ENCODE results near the gene NECAB2. TPM values are rescaled to one million over a fixed set of nuclear protein-coding genes. Genes with fewer than 3 reads are reported as not detected.

NECAB2 gene
- total RNA-seq, 1 donor from 2014 or later, result 0.40 TPM

DNA sequence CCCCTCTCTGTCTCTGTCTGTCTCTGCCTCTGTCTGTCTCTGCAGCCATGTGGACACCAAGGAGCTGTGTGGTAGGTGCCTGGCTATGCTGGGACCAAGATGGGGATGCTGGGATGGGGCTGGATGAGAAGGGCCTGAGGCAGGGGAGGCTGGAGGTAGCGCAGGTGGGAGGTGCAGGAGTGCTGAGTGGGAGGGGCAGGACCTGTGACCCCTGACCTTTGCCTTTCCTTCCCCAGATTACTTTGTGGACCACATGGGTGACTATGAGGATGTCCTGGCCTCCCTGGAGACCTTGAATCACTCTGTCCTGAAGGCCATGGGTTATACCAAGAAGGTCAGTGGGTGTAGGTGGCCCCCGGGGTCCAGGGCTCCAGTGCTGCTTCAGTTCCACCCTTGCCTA is 12.8 kb downstream of the NECAB2 start:
- Mint-ChIP-seq H3K4me3 (ENCODE audit: unreplicated experiment) (no peak overlapping the region), H3K4me1 (ENCODE audit: low read depth) (peaks cover 6% of the 10 kb centered on the region), H3K27me3 (ENCODE audit: low read depth) (peaks cover 6% of the 10 kb centered on the region), H3K9me3 (ENCODE audit: low read depth) (peaks cover 23% of the 10 kb centered on the region), H3K27ac (ENCODE audit: unreplicated experiment) (no peak overlapping the region), H3K36me3 (ENCODE audit: low read depth) (peaks cover 5% of the 10 kb centered on the region)
- no peak for DNase-seq (ENCODE audit: low spot score)
- TF ChIP-seq, protein P1, sequence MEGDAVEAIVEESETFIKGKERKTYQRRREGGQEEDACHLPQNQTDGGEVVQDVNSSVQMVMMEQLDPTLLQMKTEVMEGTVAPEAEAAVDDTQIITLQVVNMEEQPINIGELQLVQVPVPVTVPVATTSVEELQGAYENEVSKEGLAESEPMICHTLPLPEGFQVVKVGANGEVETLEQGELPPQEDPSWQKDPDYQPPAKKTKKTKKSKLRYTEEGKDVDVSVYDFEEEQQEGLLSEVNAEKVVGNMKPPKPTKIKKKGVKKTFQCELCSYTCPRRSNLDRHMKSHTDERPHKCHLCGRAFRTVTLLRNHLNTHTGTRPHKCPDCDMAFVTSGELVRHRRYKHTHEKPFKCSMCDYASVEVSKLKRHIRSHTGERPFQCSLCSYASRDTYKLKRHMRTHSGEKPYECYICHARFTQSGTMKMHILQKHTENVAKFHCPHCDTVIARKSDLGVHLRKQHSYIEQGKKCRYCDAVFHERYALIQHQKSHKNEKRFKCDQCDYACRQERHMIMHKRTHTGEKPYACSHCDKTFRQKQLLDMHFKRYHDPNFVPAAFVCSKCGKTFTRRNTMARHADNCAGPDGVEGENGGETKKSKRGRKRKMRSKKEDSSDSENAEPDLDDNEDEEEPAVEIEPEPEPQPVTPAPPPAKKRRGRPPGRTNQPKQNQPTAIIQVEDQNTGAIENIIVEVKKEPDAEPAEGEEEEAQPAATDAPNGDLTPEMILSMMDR (IDR thresholded peaks at IDR 0.05), result no peak

DNA sequence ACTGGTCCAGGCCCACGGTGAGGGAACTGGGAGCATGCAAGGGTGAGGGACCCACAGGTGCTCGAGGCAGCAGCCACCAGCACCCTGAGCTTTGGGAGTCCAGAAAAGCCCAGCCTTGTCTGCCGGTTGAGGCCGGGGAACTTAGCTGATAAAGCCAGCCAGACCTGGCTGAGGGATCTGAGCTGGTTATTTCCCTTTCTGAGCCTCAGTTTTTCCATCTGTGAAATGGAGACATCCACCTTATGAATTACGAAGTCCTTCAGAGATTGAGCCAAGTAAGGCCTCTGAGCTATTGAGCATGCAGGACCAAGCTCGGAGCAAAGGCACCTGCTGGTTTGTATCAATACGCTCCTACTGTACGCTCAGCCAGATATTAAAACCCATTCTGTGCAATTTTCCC is 13.8 kb downstream of the NECAB2 start:
- Mint-ChIP-seq H3K4me3 (ENCODE audit: unreplicated experiment) (no peak overlapping the region), H3K9me3 (ENCODE audit: low read depth) (peaks cover 23% of the 10 kb centered on the region), H3K4me1 (ENCODE audit: low read depth) (peaks cover 6% of the 10 kb centered on the region), H3K36me3 (ENCODE audit: low read depth) (peaks cover 5% of the 10 kb centered on the region), H3K27ac (ENCODE audit: unreplicated experiment) (no peak overlapping the region), H3K27me3 (ENCODE audit: low read depth) (peaks cover 4% of the 10 kb centered on the region)
- TF ChIP-seq, protein P1 (IDR thresholded peaks at IDR 0.05), result no peak
- no peak for DNase-seq (ENCODE audit: low spot score)

DNA sequence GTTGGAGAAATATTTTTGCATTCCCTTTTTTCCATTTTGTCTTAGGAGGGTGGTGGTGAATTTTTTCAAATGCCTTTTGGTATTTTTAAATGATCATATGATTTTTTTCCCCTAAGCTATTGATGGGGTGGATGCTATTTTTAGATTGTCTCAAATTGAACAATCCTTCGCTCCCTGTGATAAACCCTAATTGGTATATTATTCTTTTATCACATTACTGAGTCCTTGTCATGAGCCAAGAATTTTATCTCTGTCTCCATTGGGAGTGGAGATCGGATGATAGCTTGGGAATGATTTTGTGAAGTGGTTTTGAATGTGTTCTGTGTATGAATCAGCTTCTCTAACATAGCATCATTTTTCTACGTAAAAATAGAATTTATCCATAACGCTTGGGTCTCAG is 15.4 kb downstream of the NECAB2 start:
- peaks cover 7% of the 10 kb centered on the region for H3K27me3 Mint-ChIP-seq (ENCODE audit: low read depth)
- TF ChIP-seq, protein P1 (IDR thresholded peaks at IDR 0.05), result no peak
- H3K4me1 Mint-ChIP-seq (ENCODE audit: low read depth), result peaks cover 6% of the 10 kb centered on the region
- no peak overlapping the region for H3K27ac Mint-ChIP-seq (ENCODE audit: unreplicated experiment)
- H3K4me3 Mint-ChIP-seq (ENCODE audit: unreplicated experiment), result no peak overlapping the region
- H3K9me3 Mint-ChIP-seq (ENCODE audit: low read depth), result peaks cover 13% of the 10 kb centered on the region
- H3K36me3 Mint-ChIP-seq (ENCODE audit: low read depth), result peaks cover 5% of the 10 kb centered on the region
- DNase-seq (ENCODE audit: low spot score), result no peak

DNA sequence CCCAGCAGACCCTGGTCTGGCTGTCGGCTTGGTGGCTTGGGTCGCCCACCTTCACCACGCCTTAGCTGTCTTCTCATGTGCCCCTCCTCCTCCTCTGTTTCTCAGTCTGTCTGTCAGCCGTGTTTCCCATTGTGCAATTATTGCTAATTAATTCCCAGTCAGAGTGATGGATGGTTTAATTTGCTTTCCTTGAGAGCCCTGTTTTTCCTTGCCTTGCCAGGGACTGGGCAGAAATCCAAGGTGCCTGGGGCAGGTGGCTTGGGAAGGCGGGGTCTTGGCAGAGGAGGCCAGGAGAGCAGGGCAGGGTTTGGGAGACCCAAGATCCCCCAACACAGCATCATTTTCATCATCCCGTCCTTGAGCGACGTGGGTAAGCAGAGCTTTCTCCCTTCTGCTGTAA is 21.3 kb downstream of the NECAB2 start:
- H3K27ac Mint-ChIP-seq (ENCODE audit: unreplicated experiment), result no peak overlapping the region
- H3K9me3 Mint-ChIP-seq (ENCODE audit: low read depth), result no peaks in the 10 kb centered on the region
- TF ChIP-seq, protein P1 (IDR thresholded peaks at IDR 0.05), result no peak
- H3K36me3 Mint-ChIP-seq (ENCODE audit: low read depth), result no peaks in the 10 kb centered on the region
- peaks cover 10% of the 10 kb centered on the region for H3K4me1 Mint-ChIP-seq (ENCODE audit: low read depth)
- H3K27me3 Mint-ChIP-seq (ENCODE audit: low read depth), result peaks cover 25% of the 10 kb centered on the region
- DNase-seq (ENCODE audit: low spot score), result no peak
- H3K4me3 Mint-ChIP-seq (ENCODE audit: unreplicated experiment), result no peak overlapping the region

DNA sequence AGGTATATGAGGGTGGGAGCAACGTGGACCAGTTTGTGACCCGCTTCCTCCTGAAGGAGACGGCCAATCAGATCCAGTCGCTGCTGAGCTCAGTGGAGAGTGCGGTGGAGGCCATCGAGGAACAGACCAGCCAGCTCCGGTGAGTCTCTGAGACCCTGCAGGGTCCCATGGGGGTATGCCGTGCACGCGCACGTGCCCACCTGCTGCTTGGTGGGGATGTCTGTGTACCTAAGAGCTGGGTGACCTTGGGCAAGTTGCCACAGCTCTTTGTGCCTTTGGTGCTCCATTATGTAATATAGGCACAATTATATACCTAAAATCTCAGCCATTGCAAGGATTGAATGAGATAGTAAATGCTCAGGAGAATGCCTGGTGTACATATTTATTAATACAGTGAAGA is 22.4 kb downstream of the NECAB2 start:
- Mint-ChIP-seq H3K9me3 (ENCODE audit: low read depth) (no peaks in the 10 kb centered on the region), H3K36me3 (ENCODE audit: low read depth) (no peaks in the 10 kb centered on the region), H3K27ac (ENCODE audit: unreplicated experiment) (no peak overlapping the region), H3K27me3 (ENCODE audit: low read depth) (peaks cover 25% of the 10 kb centered on the region), H3K4me3 (ENCODE audit: unreplicated experiment) (no peak overlapping the region), H3K4me1 (ENCODE audit: low read depth) (peaks cover 12% of the 10 kb centered on the region)
- TF ChIP-seq, protein P1 (IDR thresholded peaks at IDR 0.05), result no peak
- DNase-seq (ENCODE audit: low spot score), result no peak

Measured in chondrocyte (in vitro differentiated cells).